Measurements from ENCODE around the gene RBBP8.

GRCh38 chr18:23058746-23059415, 125.8 kb downstream of the RBBP8 start:
- TF ChIP-seq, protein P1, sequence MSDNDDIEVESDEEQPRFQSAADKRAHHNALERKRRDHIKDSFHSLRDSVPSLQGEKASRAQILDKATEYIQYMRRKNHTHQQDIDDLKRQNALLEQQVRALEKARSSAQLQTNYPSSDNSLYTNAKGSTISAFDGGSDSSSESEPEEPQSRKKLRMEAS (IDR thresholded peaks at IDR 0.05; ENCODE audit: low read depth, low read length) = no peak
- TF ChIP-seq BRCA1 (IDR thresholded peaks at IDR 0.05; ENCODE audit: low read depth, low read length) (no peak), EZH2 (IDR thresholded peaks at IDR 0.05; ENCODE audit: borderline replicate concordance, control insufficient read depth, low read depth, low read length) (no peak), CTCF (IDR thresholded peaks at IDR 0.05 in 2 of 3, conservative IDR thresholded peaks at IDR 0.05 in 1 of 3; ENCODE audit: control insufficient read depth in 2 of 3, extremely low read depth in 1 of 3, insufficient read depth in 1 of 3, low read depth in 3 of 3, low read length in 3 of 3) (no peak), CHD4 (IDR thresholded peaks at IDR 0.05) (no peak), IKZF1 (conservative IDR thresholded peaks at IDR 0.05) (no peak)
